HepG2 (cell line): ENCODE results near the gene GDAP1L1. TPM values are rescaled to one million over a fixed set of nuclear protein-coding genes. Genes with fewer than 3 reads are reported as not detected.
A peak's percentile ranks its signal among the peaks of the same experiment; 100 is the strongest.

ENCODE experiments used
- ATF4 ChIP-seq, 2 experiments: fragments of 450-650 bp in 1 of 2; sonication (generic) in 1 of 2; formaldehyde crosslinking; IDR thresholded peaks; 2 replicates each; pipeline versions ENCODE4 v1.5.0 to v1.8.0; 2020 to 2022; ENCODE audit warnings: mild to moderate bottlenecking in 1 of 2, missing genetic modification reagents in 1 of 2
- HNF4A ChIP-seq: sonication (generic); formaldehyde crosslinking; IDR thresholded peaks from 2 replicates; pipeline ENCODE4 v1.4.0; 2020; ENCODE audit warnings: missing genetic modification reagents
- HOMEZ ChIP-seq: IDR thresholded peaks from 2 replicates; pipeline ENCODE4 v1.6.1; 2016; ENCODE audit warnings: low read depth
- LRRFIP1 ChIP-seq: sonication (generic); formaldehyde crosslinking; conservative IDR thresholded peaks from 2 replicates; pipeline ENCODE4 v1.4.0; 2020; ENCODE audit warnings: missing genetic modification reagents
- MED8 ChIP-seq: sonication (generic); formaldehyde crosslinking; IDR thresholded peaks from 2 replicates; pipeline ENCODE4 v1.8.1; 2023; ENCODE audit warnings: mild to moderate bottlenecking, missing genetic modification reagents; ENCODE audit not compliant: insufficient replicate concordance
- MLLT10 ChIP-seq: sonication (generic); formaldehyde crosslinking; IDR thresholded peaks from 2 replicates; pipeline ENCODE4 v1.4.0; 2020; ENCODE audit warnings: missing genetic modification reagents
- MTA1 ChIP-seq: sonication (generic); formaldehyde crosslinking; IDR thresholded peaks from 2 replicates; pipeline ENCODE4 v1.4.0; 2020; ENCODE audit warnings: missing genetic modification reagents, mild to moderate bottlenecking, borderline replicate concordance
- MYPOP ChIP-seq: sonication (generic); formaldehyde crosslinking; IDR thresholded peaks from 2 replicates; pipeline ENCODE4 v1.8.1; 2023; ENCODE audit warnings: mild to moderate bottlenecking, moderate library complexity, missing genetic modification reagents
- PREB ChIP-seq: sonication (generic); formaldehyde crosslinking; IDR thresholded peaks from 2 replicates; pipeline ENCODE4 v1.4.0; 2020; ENCODE audit warnings: missing genetic modification reagents
- RFXANK ChIP-seq: IDR thresholded peaks from 2 replicates; pipeline ENCODE4 v1.6.1; 2016
- ZBTB1 ChIP-seq: sonication (generic); formaldehyde crosslinking; IDR thresholded peaks from 2 replicates; pipeline ENCODE4 v1.4.0; 2020; ENCODE audit warnings: missing genetic modification reagents, borderline replicate concordance
- ZFP36L2 ChIP-seq: sonication (generic); formaldehyde crosslinking; IDR thresholded peaks from 2 replicates; pipeline ENCODE4 v1.4.0; 2020; ENCODE audit warnings: missing genetic modification reagents
- ZNF143 ChIP-seq: sonication (generic); formaldehyde crosslinking; IDR thresholded peaks from 2 replicates; pipeline ENCODE4 v1.4.0; 2020; ENCODE audit warnings: missing genetic modification reagents
- ZNF232 ChIP-seq: sonication (generic); formaldehyde crosslinking; IDR thresholded peaks from 2 replicates; pipeline ENCODE4 v1.4.0; 2020; ENCODE audit warnings: missing genetic modification reagents, borderline replicate concordance
- ZNF263 ChIP-seq: sonication (generic); formaldehyde crosslinking; IDR thresholded peaks from 2 replicates; pipeline ENCODE4 v1.4.0; 2020; ENCODE audit warnings: missing genetic modification reagents
- ZNF441 ChIP-seq: sonication (generic); formaldehyde crosslinking; IDR thresholded peaks from 2 replicates; pipeline ENCODE4 v1.7.0; 2021; ENCODE audit warnings: missing genetic modification reagents, borderline replicate concordance
- ZNF639 ChIP-seq: conservative IDR thresholded peaks from 2 replicates; pipeline ENCODE4 v1.6.1; 2018; ENCODE audit warnings: missing genetic modification reagents
- polyA plus RNA-seq, 8 experiments: library from polyadenylated mRNA; depleted of rRNA in 3 of 8; stranded (reverse) in 7 of 8; unstranded in 1 of 8; fragments of >200 nt; fragmentation: Illumina TruSeq in 4 of 8; extraction: Trizol in 4 of 8; gene quantifications; 2 replicates each; pipeline versions ENCODE4 v1.2.1 to v1.2.3, GENCODE V29; 2011 to 2016; ENCODE audit warnings: low read depth in 4 of 8, missing spikeins in 1 of 8, mixed read lengths in 1 of 8; ENCODE audit not compliant: insufficient read depth in 1 of 8
- total RNA-seq, 5 experiments: library from RNA; depleted of rRNA; stranded (reverse); fragments of >200 nt; fragmentation: Illumina TruSeq; extraction: Trizol; gene quantifications; 2 replicates each; pipeline ENCODE4 v1.2.3, GENCODE V29; 2016; ENCODE audit warnings: low read depth in 1 of 5

The GDAP1L1 gene
- total and polyA plus RNA-seq, 2 of the 13 experiments (the other 11 are each of a cell fraction or from before 2014, with no cell fraction given), result 0.04 TPM; not detected in 1

GRCh38 chr20:44211177-44212039 lies 35.7 kb upstream of the GDAP1L1 start (continued):
- TF ChIP-seq HOMEZ (no peak), LRRFIP1 (CRISPR knock-in tag) (no peak), MYPOP (CRISPR knock-in tag) (no peak), ATF4 (CRISPR knock-in tag; IDR thresholded peaks at IDR 0.05) (0 out of 4 replicates have a peak, but pooled peaks of 1 of the 2 experiments have one; percentile 57), ZBTB1 (CRISPR knock-in tag) (no peak), ZFP36L2 (CRISPR knock-in tag) (no peak), MLLT10 (CRISPR knock-in tag) (no peak), ZNF143 (CRISPR knock-in tag) (no peak), HNF4A (CRISPR knock-in tag) (no peak), ZNF441 (CRISPR knock-in tag) (no peak), PREB (CRISPR knock-in tag) (no peak), MED8 (CRISPR knock-in tag) (no peak), ZNF263 (CRISPR knock-in tag) (no peak; the same call in 1 of the 2 replicates), ZNF639 (no peak), MTA1 (CRISPR knock-in tag) (0 out of 2 replicates have a peak, but pooled peaks have one; percentile 12), ZNF232 (CRISPR knock-in tag) (no peak), RFXANK (CRISPR knock-in tag) (no peak)
